IMR-90 (cell line): Measurements from ENCODE around the gene GPR3. TPM values are rescaled to one million over a fixed set of nuclear protein-coding genes. Genes with fewer than 3 reads are reported as not detected.

Experiments
- ATAC-seq: fragments of 200-7000 bp; cut with Tn5 transposase; 2 replicates; pipeline ENCODE4 v1.9.1; 2020; ENCODE audit warnings: low read depth, mild to moderate bottlenecking, moderate library complexity
- BruUV-seq: library from RNA; stranded (reverse); fragments of 400-500 nt; replicated peaks from 2 replicates; lab custom pipeline; 2021; lab: Mats Ljungman, UMichigan
- CTCF ChIA-PET: fragments of 300-600 bp; formaldehyde crosslinking; extraction: SDS; loops from one replicate; lab custom pipeline; 2021; ENCODE audit warnings: antibody characterized with exemption; lab: Yijun Ruan, JAX
- POLR2A ChIA-PET: fragments of 300-600 bp; sonication (Branson Sonifier 250); formaldehyde crosslinking; loops from one replicate; lab custom pipeline; 2022; ENCODE audit warnings: antibody characterized with exemption; ENCODE audit not compliant: unreplicated experiment; lab: Charles Lee
- DNase-seq: peaks from one replicate; pipeline ENCODE4 v3.0.0; 2013
- H2AFZ ChIP-seq: replicated peaks from 2 replicates; pipeline ENCODE3; 2013; ENCODE audit warnings: low read length, mild to moderate bottlenecking; ENCODE audit not compliant: poor library complexity
- H2AK5ac ChIP-seq: 2 replicates; pipeline ENCODE4 v1.6.1; 2013; ENCODE audit warnings: low read depth, low read length, inconsistent platforms
- H2AK9ac ChIP-seq: replicated peaks from 2 replicates; pipeline ENCODE3; 2013; ENCODE audit warnings: mild to moderate bottlenecking, low read depth, low read length, moderate library complexity; ENCODE audit not compliant: poor library complexity
- H2BK120ac ChIP-seq: 2 replicates; pipeline ENCODE4 v1.6.1; 2013; ENCODE audit warnings: low read depth, low read length, inconsistent platforms
- H2BK15ac ChIP-seq: 3 replicates; pipeline ENCODE4 v1.6.1; 2013; ENCODE audit warnings: low read depth, low read length, inconsistent platforms
- H2BK20ac ChIP-seq: 2 replicates; pipeline ENCODE4 v1.6.1; 2013; ENCODE audit warnings: low read depth, mild to moderate bottlenecking, inconsistent platforms, low read length, moderate library complexity
- H2BK5ac ChIP-seq: 2 replicates; pipeline ENCODE4 v1.6.1; 2013; ENCODE audit warnings: mild to moderate bottlenecking, low read depth, low read length, inconsistent platforms; ENCODE audit not compliant: poor library complexity, severe bottlenecking
- H3K14ac ChIP-seq: replicated peaks from 2 replicates; pipeline ENCODE4 v1.6.1; 2013; ENCODE audit warnings: low read depth, low read length, inconsistent platforms
- H3K18ac ChIP-seq: 2 replicates; pipeline ENCODE4 v1.6.1; 2013; ENCODE audit warnings: low read depth, low read length, control low read depth
- H3K23ac ChIP-seq: 2 replicates; pipeline ENCODE4 v1.6.1; 2013; ENCODE audit warnings: low read depth, low read length, inconsistent platforms
- H3K27ac ChIP-seq: 2 replicates; pipeline ENCODE4 v1.5.1; 2013; ENCODE audit warnings: mild to moderate bottlenecking, control low read depth, low read length; ENCODE audit not compliant: insufficient read depth
- H3K27me3 ChIP-seq: 2 replicates; pipeline ENCODE4 v1.6.1; 2013; ENCODE audit warnings: low read length; ENCODE audit not compliant: control insufficient read depth, insufficient read depth
- H3K36me3 ChIP-seq: 2 replicates; pipeline ENCODE4 v1.6.1; 2013; ENCODE audit warnings: low read length, mixed read lengths; ENCODE audit not compliant: control insufficient read depth, insufficient read depth
- H3K4ac ChIP-seq: 2 replicates; pipeline ENCODE4 v1.6.1; 2013; ENCODE audit warnings: low read depth, low read length, inconsistent platforms
- H3K4me1 ChIP-seq: 2 replicates; pipeline ENCODE4 v1.6.1; 2013; ENCODE audit warnings: low read length, mixed read lengths; ENCODE audit not compliant: control insufficient read depth, insufficient read depth
- H3K4me2 ChIP-seq: 2 replicates; pipeline ENCODE4 v1.6.1; 2013; ENCODE audit warnings: low read depth, mild to moderate bottlenecking, control low read depth, low read length, moderate library complexity
- H3K4me3 ChIP-seq: 2 replicates; pipeline ENCODE4 v1.5.1; 2013; ENCODE audit warnings: low read depth, mild to moderate bottlenecking, control low read depth, low read length, moderate library complexity; ENCODE audit not compliant: insufficient read depth
- H3K56ac ChIP-seq: 2 replicates; pipeline ENCODE4 v1.6.1; 2013; ENCODE audit warnings: low read length, inconsistent platforms; ENCODE audit not compliant: insufficient read depth; ENCODE audit errors: extremely low read depth
- H3K79me1 ChIP-seq, 2 experiments: 2 replicates each; pipeline ENCODE4 v1.6.1; 2013; ENCODE audit warnings: low read length in 2 of 2, inconsistent platforms in 1 of 2, low read depth in 1 of 2
- H3K9ac ChIP-seq: 2 replicates; pipeline ENCODE4 v1.6.1; 2013; ENCODE audit warnings: low read depth, low read length, control low read depth
- H3K9me1 ChIP-seq: 2 replicates; pipeline ENCODE4 v1.6.1; 2013; ENCODE audit warnings: low read length, inconsistent platforms; ENCODE audit not compliant: insufficient read depth
- H3K9me3 ChIP-seq: 2 replicates; pipeline ENCODE4 v1.6.1; 2013; ENCODE audit warnings: low read length; ENCODE audit not compliant: control insufficient read depth, insufficient read depth
- H4K20me1 ChIP-seq: 2 replicates; pipeline ENCODE4 v1.6.1; 2013; ENCODE audit warnings: low read length, inconsistent platforms; ENCODE audit not compliant: insufficient read depth
- H4K5ac ChIP-seq: 2 replicates; pipeline ENCODE4 v1.6.1; 2013; ENCODE audit warnings: mild to moderate bottlenecking, low read depth, low read length, control low read depth
- H4K8ac ChIP-seq, 2 experiments: 2 replicates each; pipeline ENCODE4 v1.6.1; 2013; ENCODE audit warnings: low read depth in 2 of 2, low read length in 2 of 2, control low read depth in 1 of 2, inconsistent platforms in 1 of 2
- H4K91ac ChIP-seq: 2 replicates; pipeline ENCODE4 v1.6.1; 2013; ENCODE audit warnings: low read depth, low read length, inconsistent platforms; ENCODE audit not compliant: insufficient read depth
- BHLHE40 ChIP-seq: fragments of 150-350 bp; IDR thresholded peaks from 2 replicates; pipeline ENCODE4 v1.6.1; 2016; ENCODE audit warnings: mild to moderate bottlenecking, low read depth, low read length
- FOS ChIP-seq: fragments of 150-350 bp; IDR thresholded peaks from 2 replicates; pipeline ENCODE4 v1.6.1; 2016; ENCODE audit warnings: low read depth, low read length
- MAFK ChIP-seq: IDR thresholded peaks from 2 replicates; pipeline ENCODE4 v1.6.1; 2012; ENCODE audit warnings: low read depth, low read length, improper control_type of control experiment
- MAZ ChIP-seq: IDR thresholded peaks from 2 replicates; pipeline ENCODE4 v1.6.1; 2012; ENCODE audit warnings: low read depth, mild to moderate bottlenecking, low read length, improper control_type of control experiment, moderate library complexity, borderline replicate concordance
- RCOR1 ChIP-seq: IDR thresholded peaks from 2 replicates; pipeline ENCODE4 v1.6.1; 2012; ENCODE audit warnings: mild to moderate bottlenecking, low read length, improper control_type of control experiment; ENCODE audit not compliant: insufficient replicate concordance
- SMC3 ChIP-seq: fragments of 150-350 bp; IDR thresholded peaks from 2 replicates; pipeline ENCODE4 v1.6.1; 2016; ENCODE audit warnings: low read depth, mild to moderate bottlenecking, antibody characterized with exemption, low read length, moderate library complexity
- WGBS, 2 experiments: methylation state at CpG; one replicate each; pipeline versions ENCODE4 v1.1.5 to v1.1.7; 2013; ENCODE audit warnings: missing lambda C conversion rate in 2 of 2; ENCODE audit not compliant: insufficient read length in 1 of 2; ENCODE audit errors: extremely low coverage in 2 of 2; 5-methylcytosine and 5-hydroxymethylcytosine counted together
- dilution Hi-C: fragments of 300-500 bp; cut with HindIII; formaldehyde crosslinking; loops from one replicate; pipeline ENCODE4 v1.14.3; 2018; ENCODE audit warnings: low sequenced_read_pairs; ENCODE audit not compliant: unreplicated experiment
- in situ Hi-C: fragments of 300-500 bp; cut with MboI; formaldehyde crosslinking; loops from 3 replicates; pipeline ENCODE4 v1.14.3; 2019; ENCODE audit warnings: low sequenced_read_pairs, inconsistent platforms, mixed read lengths
- intact Hi-C: fragments of 100-400 bp; cut with micrococcal nuclease; formaldehyde crosslinking; loops from 2 replicates; pipeline ENCODE4 v1.10.0; 2022
- polyA plus RNA-seq, 3 experiments: library from polyadenylated mRNA; depleted of rRNA; stranded (reverse); fragments of >200 nt; gene quantifications; 2 replicates each; pipeline ENCODE4 v1.2.3, GENCODE V29; 2012; ENCODE audit warnings: low replicate concordance in 1 of 3
- total RNA-seq: library from RNA; depleted of rRNA; stranded (reverse); fragments of >200 nt; gene quantifications from 2 replicates; pipeline ENCODE4 v1.2.3, GENCODE V29; 2012

Gene GPR3
- total and polyA plus RNA-seq, 2 of the 4 experiments (the other 2 are of a cell fraction), result 0.72 to 4.8 TPM

GRCh38 chr1:27372022-27372807 lies 20.2 kb upstream of the GPR3 start:
- ATAC-seq (no peak), DNase-seq (no peak)
- Histone ChIP-seq H3K27me3 (peaks cover 12% of the 10 kb centered on the region), H4K5ac (no peak overlapping the region), H3K9me3 (no peaks in the 10 kb centered on the region), H4K8ac (no peak overlapping the region), H3K36me3 (no peaks in the 10 kb centered on the region), H3K23ac (no peak overlapping the region), H2AK9ac (no peak overlapping the region), H4K91ac (no peak overlapping the region), H3K9ac (no peak overlapping the region), H2BK15ac (no peak overlapping the region), H3K14ac (no peak overlapping the region), H2BK5ac (no peak overlapping the region), H2BK120ac (no peak overlapping the region), H4K20me1 (no peaks in the 10 kb centered on the region), H3K79me1 (0 out of 4 replicates have a peak, but pooled peaks cover 0 to 5% of the 10 kb centered on the region in 2 experiments), H2AFZ (no peak overlapping the region), H3K4me3 (no peak overlapping the region), H3K4me2 (no peak overlapping the region), H3K27ac (no peak overlapping the region), H2AK5ac (no peak overlapping the region), H3K18ac (no peak overlapping the region), H2BK20ac (no peak overlapping the region), H3K4me1 (peaks cover under 1% of the 10 kb centered on the region), H3K56ac (no peak overlapping the region), H3K4ac (no peak overlapping the region), H3K9me1 (peaks cover 5% of the 10 kb centered on the region; the same call in 1 of the 2 replicates)
- no TSS peak for BruUV-seq
- dilution Hi-C loops (no loop called here), in situ Hi-C loops (no loop called here), intact Hi-C loops (no loop called here)
- WGBS, 2 experiments, result 65% methylated on average over 4 of the region's 19 CpGs; no CpG with 5 or more reads in 1 of the 2 experiments
- POLR2A ChIA-PET, result no interaction called here
- TF ChIP-seq SMC3, result no peak
- TF ChIP-seq RCOR1, result no peak
- no peak for TF ChIP-seq FOS
- no peak for TF ChIP-seq BHLHE40
- TF ChIP-seq MAZ, result no peak
- TF ChIP-seq MAFK, result no peak
- CTCF ChIA-PET, result no interaction called here
